Lower leg skin (tissue), 3 donors: ENCODE data around the gene DISC1.

ENCODE experiments used
- POLR2A ChIP-seq, 2 donors: fragments of 450-650 bp; IDR thresholded peaks; one replicate each; pipeline ENCODE4 v1.6.1; 2016 to 2017; ENCODE audit warnings: antibody characterized with exemption in 2 of 2, mild to moderate bottlenecking in 1 of 2, moderate library complexity in 1 of 2
- TF ChIP-seq, protein P1 (sequence below), 3 donors: fragments of 450-650 bp; IDR thresholded peaks; one replicate each; pipeline ENCODE4 v1.5.1; 2016; ENCODE audit warnings: antibody characterized with exemption in 3 of 3, mild to moderate bottlenecking in 3 of 3, moderate library complexity in 2 of 3

- TF ChIP-seq, protein P1, sequence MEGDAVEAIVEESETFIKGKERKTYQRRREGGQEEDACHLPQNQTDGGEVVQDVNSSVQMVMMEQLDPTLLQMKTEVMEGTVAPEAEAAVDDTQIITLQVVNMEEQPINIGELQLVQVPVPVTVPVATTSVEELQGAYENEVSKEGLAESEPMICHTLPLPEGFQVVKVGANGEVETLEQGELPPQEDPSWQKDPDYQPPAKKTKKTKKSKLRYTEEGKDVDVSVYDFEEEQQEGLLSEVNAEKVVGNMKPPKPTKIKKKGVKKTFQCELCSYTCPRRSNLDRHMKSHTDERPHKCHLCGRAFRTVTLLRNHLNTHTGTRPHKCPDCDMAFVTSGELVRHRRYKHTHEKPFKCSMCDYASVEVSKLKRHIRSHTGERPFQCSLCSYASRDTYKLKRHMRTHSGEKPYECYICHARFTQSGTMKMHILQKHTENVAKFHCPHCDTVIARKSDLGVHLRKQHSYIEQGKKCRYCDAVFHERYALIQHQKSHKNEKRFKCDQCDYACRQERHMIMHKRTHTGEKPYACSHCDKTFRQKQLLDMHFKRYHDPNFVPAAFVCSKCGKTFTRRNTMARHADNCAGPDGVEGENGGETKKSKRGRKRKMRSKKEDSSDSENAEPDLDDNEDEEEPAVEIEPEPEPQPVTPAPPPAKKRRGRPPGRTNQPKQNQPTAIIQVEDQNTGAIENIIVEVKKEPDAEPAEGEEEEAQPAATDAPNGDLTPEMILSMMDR (IDR thresholded peaks at IDR 0.05): no peak
- no peak for TF ChIP-seq POLR2A (IDR thresholded peaks at IDR 0.05)
Measured at GRCh38 chr1:231724041-231724440, 97.5 kb downstream of the DISC1 start.
